ENCODE measurements around the gene MPC2.
"Not testable (repeated sequence)": the region's sequence is repeated elsewhere in the genome, so short reads cannot be mapped to it uniquely, and the experiment has no call there.

MPC2 gene

DNA sequence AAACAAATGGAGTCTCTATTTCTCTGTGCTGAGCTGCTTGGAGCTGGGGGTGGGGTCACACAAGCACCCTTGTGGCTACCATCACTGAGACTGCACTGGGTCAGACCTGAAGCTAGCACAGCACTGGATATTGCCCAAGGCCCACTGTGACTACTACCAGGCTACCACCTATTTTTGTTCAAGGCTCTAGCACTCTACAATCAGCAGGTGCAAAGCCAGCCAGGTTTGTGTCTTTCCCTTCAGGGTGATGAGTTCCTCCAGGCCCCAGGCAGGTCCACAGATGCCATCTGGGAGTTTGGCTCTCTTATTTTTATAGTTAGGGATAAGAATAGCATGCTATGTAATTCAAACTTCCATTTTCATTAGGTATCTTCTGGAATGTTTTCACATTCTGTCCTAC lies 46.5 kb downstream of the MPC2 start:
- Histone ChIP-seq H3K9me3 (ENCODE audit: insufficient read depth, low read length) (no peaks in the 10 kb centered on the region), H3K36me3 (ENCODE audit: insufficient read depth, insufficient read length, low read length) (no peaks in the 10 kb centered on the region), H3K4me3 (ENCODE audit: insufficient read length, low read depth) (no peak overlapping the region), H3K4me1 (ENCODE audit: insufficient read depth, insufficient read length) (no peaks in the 10 kb centered on the region), H3K27me3 (ENCODE audit: insufficient read depth, insufficient read length) (no peaks in the 10 kb centered on the region), H3K9ac (ENCODE audit: insufficient read length, low read depth) (no peak overlapping the region)
- no peak for TF ChIP-seq SUZ12 (IDR thresholded peaks at IDR 0.05; ENCODE audit: extremely low read depth, insufficient read depth, insufficient read length)
- DNase-seq (ENCODE audit: low read depth, low spot score) = no peak

GRCh38 chr1:167887187-167887586 lies 49.7 kb downstream of the MPC2 start:
- not testable (repeated sequence) for H3K9me3 ChIP-seq (ENCODE audit: insufficient read depth, low read length); DNase-seq (ENCODE audit: low read depth, low spot score); H3K27me3 ChIP-seq (ENCODE audit: insufficient read depth, insufficient read length); H3K4me3 ChIP-seq (ENCODE audit: insufficient read length, low read depth); H3K4me1 ChIP-seq (ENCODE audit: insufficient read depth, insufficient read length); H3K9ac ChIP-seq (ENCODE audit: insufficient read length, low read depth); H3K36me3 ChIP-seq (ENCODE audit: insufficient read depth, insufficient read length, low read length)

- Histone ChIP-seq H3K4me3 (ENCODE audit: insufficient read length, low read depth) (no peak overlapping the region), H3K9me3 (ENCODE audit: insufficient read depth, low read length) (no peaks in the 10 kb centered on the region), H3K4me1 (ENCODE audit: insufficient read depth, insufficient read length) (no peaks in the 10 kb centered on the region), H3K36me3 (ENCODE audit: insufficient read depth, insufficient read length, low read length) (no peaks in the 10 kb centered on the region), H3K27me3 (ENCODE audit: insufficient read depth, insufficient read length) (no peaks in the 10 kb centered on the region), H3K9ac (ENCODE audit: insufficient read length, low read depth) (no peak overlapping the region)
- TF ChIP-seq SUZ12 (IDR thresholded peaks at IDR 0.05; ENCODE audit: extremely low read depth, insufficient read depth, insufficient read length) = no peak
- no peak for TF ChIP-seq ZNF274 (IDR thresholded peaks at IDR 0.05; ENCODE audit: low read depth, low read length)
- TF ChIP-seq YY1 (IDR thresholded peaks at IDR 0.05; ENCODE audit: insufficient read depth, insufficient read length) = no peak
- DNase-seq (ENCODE audit: low read depth, low spot score) = no peak
These were observed 54.5 kb downstream of the MPC2 start for GRCh38 chr1:167882376-167882775.

DNA sequence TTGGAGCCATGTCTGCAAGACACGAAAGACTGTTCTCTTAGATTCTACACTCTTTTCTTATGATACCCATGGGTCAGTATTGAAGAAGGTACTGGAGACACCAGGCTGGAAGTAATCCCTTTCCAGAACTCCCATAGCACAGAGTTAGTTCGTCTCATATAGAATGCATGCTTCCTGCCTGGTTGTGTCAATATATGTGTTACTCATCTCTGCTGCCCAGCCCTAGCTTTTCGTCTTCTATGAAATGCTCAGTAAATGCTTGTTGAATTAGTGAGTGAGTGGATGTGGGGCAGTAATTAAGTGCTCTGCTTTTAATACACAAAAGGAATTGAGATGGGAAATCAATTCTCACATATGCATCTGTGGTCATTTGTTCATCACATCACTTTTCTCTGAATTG lies 55.1 kb downstream of the MPC2 start:
- Histone ChIP-seq H3K9me3 (ENCODE audit: insufficient read depth, low read length) (no peaks in the 10 kb centered on the region), H3K27me3 (ENCODE audit: insufficient read depth, insufficient read length) (no peaks in the 10 kb centered on the region), H3K4me1 (ENCODE audit: insufficient read depth, insufficient read length) (no peaks in the 10 kb centered on the region), H3K36me3 (ENCODE audit: insufficient read depth, insufficient read length, low read length) (no peaks in the 10 kb centered on the region), H3K4me3 (ENCODE audit: insufficient read length, low read depth) (no peak overlapping the region), H3K9ac (ENCODE audit: insufficient read length, low read depth) (no peak overlapping the region)
- TF ChIP-seq ZNF274 (IDR thresholded peaks at IDR 0.05; ENCODE audit: low read depth, low read length) (no peak), YY1 (IDR thresholded peaks at IDR 0.05; ENCODE audit: insufficient read depth, insufficient read length) (no peak), SUZ12 (IDR thresholded peaks at IDR 0.05; ENCODE audit: extremely low read depth, insufficient read depth, insufficient read length) (no peak)
- DNase-seq (ENCODE audit: low read depth, low spot score) = no peak

GRCh38 chr1:167881069-167881468 lies 55.8 kb downstream of the MPC2 start:
- TF ChIP-seq YY1 (IDR thresholded peaks at IDR 0.05; ENCODE audit: insufficient read depth, insufficient read length) (no peak), ZNF274 (IDR thresholded peaks at IDR 0.05; ENCODE audit: low read depth, low read length) (no peak), SUZ12 (IDR thresholded peaks at IDR 0.05; ENCODE audit: extremely low read depth, insufficient read depth, insufficient read length) (no peak)
- H3K4me1 ChIP-seq (ENCODE audit: insufficient read depth, insufficient read length) = no peaks in the 10 kb centered on the region
- no peaks in the 10 kb centered on the region for H3K36me3 ChIP-seq (ENCODE audit: insufficient read depth, insufficient read length, low read length)
- no peaks in the 10 kb centered on the region for H3K27me3 ChIP-seq (ENCODE audit: insufficient read depth, insufficient read length)
- H3K9ac ChIP-seq (ENCODE audit: insufficient read length, low read depth) = no peak overlapping the region
- no peak overlapping the region for H3K4me3 ChIP-seq (ENCODE audit: insufficient read length, low read depth)
- no peak for DNase-seq (ENCODE audit: low read depth, low spot score)
- no peaks in the 10 kb centered on the region for H3K9me3 ChIP-seq (ENCODE audit: insufficient read depth, low read length)

GRCh38 chr1:167880580-167881021 lies 56.3 kb downstream of the MPC2 start:
- no peak overlapping the region for H3K9ac ChIP-seq (ENCODE audit: insufficient read length, low read depth)
- no peaks in the 10 kb centered on the region for H3K27me3 ChIP-seq (ENCODE audit: insufficient read depth, insufficient read length)
- H3K36me3 ChIP-seq (ENCODE audit: insufficient read depth, insufficient read length, low read length) = no peaks in the 10 kb centered on the region
- H3K9me3 ChIP-seq (ENCODE audit: insufficient read depth, low read length) = no peaks in the 10 kb centered on the region
- no peak for DNase-seq (ENCODE audit: low read depth, low spot score)
- no peaks in the 10 kb centered on the region for H3K4me1 ChIP-seq (ENCODE audit: insufficient read depth, insufficient read length)
- TF ChIP-seq ZNF274 (IDR thresholded peaks at IDR 0.05; ENCODE audit: low read depth, low read length) = no peak
- TF ChIP-seq SUZ12 (IDR thresholded peaks at IDR 0.05; ENCODE audit: extremely low read depth, insufficient read depth, insufficient read length) = no peak
- no peak for TF ChIP-seq YY1 (IDR thresholded peaks at IDR 0.05; ENCODE audit: insufficient read depth, insufficient read length)
- H3K4me3 ChIP-seq (ENCODE audit: insufficient read length, low read depth) = no peak overlapping the region

DNA sequence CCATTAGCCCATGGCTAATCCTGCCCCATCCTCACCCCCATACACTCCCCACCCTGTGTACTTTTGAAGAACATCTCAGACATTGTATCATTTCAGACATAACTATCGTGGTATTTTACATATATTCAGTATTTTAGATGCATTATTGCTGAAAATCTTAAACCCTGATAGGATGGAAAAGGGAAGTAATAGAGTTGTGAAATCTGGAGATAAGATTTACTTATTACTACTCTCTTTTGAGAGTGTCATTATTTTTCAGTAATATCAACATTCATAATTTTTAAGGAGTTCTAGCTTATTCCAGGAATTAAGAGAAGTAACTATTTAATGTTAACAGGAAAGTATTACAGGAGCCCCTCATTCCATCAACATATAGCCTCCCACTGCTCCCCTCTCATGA lies 57.4 kb downstream of the MPC2 start:
- Histone ChIP-seq H3K36me3 (ENCODE audit: insufficient read depth, insufficient read length, low read length) (no peaks in the 10 kb centered on the region), H3K4me3 (ENCODE audit: insufficient read length, low read depth) (no peak overlapping the region), H3K9ac (ENCODE audit: insufficient read length, low read depth) (no peak overlapping the region), H3K4me1 (ENCODE audit: insufficient read depth, insufficient read length) (no peaks in the 10 kb centered on the region), H3K27me3 (ENCODE audit: insufficient read depth, insufficient read length) (no peaks in the 10 kb centered on the region), H3K9me3 (ENCODE audit: insufficient read depth, low read length) (no peaks in the 10 kb centered on the region)
- DNase-seq (ENCODE audit: low read depth, low spot score) = no peak
- TF ChIP-seq YY1 (IDR thresholded peaks at IDR 0.05; ENCODE audit: insufficient read depth, insufficient read length) (no peak), ZNF274 (IDR thresholded peaks at IDR 0.05; ENCODE audit: low read depth, low read length) (no peak), SUZ12 (IDR thresholded peaks at IDR 0.05; ENCODE audit: extremely low read depth, insufficient read depth, insufficient read length) (no peak)
